IMR-90 (cell line): ENCODE data around the gene ABHD17A. TPM values are rescaled to one million over a fixed set of nuclear protein-coding genes. Genes with fewer than 3 reads are reported as not detected.

ENCODE experiments used
- ATAC-seq: fragments of 200-7000 bp; cut with Tn5 transposase; 2 replicates; pipeline ENCODE4 v1.9.1; 2020; ENCODE audit warnings: low read depth, mild to moderate bottlenecking, moderate library complexity
- BruUV-seq: library from RNA; stranded (reverse); fragments of 400-500 nt; replicated peaks from 2 replicates; lab custom pipeline; 2021; lab: Mats Ljungman, UMichigan
- CTCF ChIA-PET: fragments of 300-600 bp; formaldehyde crosslinking; extraction: SDS; loops from one replicate; lab custom pipeline; 2021; ENCODE audit warnings: antibody characterized with exemption; lab: Yijun Ruan, JAX
- POLR2A ChIA-PET: fragments of 300-600 bp; sonication (Branson Sonifier 250); formaldehyde crosslinking; loops from one replicate; lab custom pipeline; 2022; ENCODE audit warnings: antibody characterized with exemption; ENCODE audit not compliant: unreplicated experiment; lab: Charles Lee
- DNase-seq: peaks from one replicate; pipeline ENCODE4 v3.0.0; 2013
- H2AFZ ChIP-seq: replicated peaks from 2 replicates; pipeline ENCODE3; 2013; ENCODE audit warnings: low read length, mild to moderate bottlenecking; ENCODE audit not compliant: poor library complexity
- H2AK5ac ChIP-seq: 2 replicates; pipeline ENCODE4 v1.6.1; 2013; ENCODE audit warnings: low read depth, low read length, inconsistent platforms
- H2AK9ac ChIP-seq: replicated peaks from 2 replicates; pipeline ENCODE3; 2013; ENCODE audit warnings: mild to moderate bottlenecking, low read depth, low read length, moderate library complexity; ENCODE audit not compliant: poor library complexity
- H2BK120ac ChIP-seq: 2 replicates; pipeline ENCODE4 v1.6.1; 2013; ENCODE audit warnings: low read depth, low read length, inconsistent platforms
- H2BK15ac ChIP-seq: 3 replicates; pipeline ENCODE4 v1.6.1; 2013; ENCODE audit warnings: low read depth, low read length, inconsistent platforms
- H2BK20ac ChIP-seq: 2 replicates; pipeline ENCODE4 v1.6.1; 2013; ENCODE audit warnings: low read depth, mild to moderate bottlenecking, inconsistent platforms, low read length, moderate library complexity
- H2BK5ac ChIP-seq: 2 replicates; pipeline ENCODE4 v1.6.1; 2013; ENCODE audit warnings: mild to moderate bottlenecking, low read depth, low read length, inconsistent platforms; ENCODE audit not compliant: poor library complexity, severe bottlenecking
- H3K14ac ChIP-seq: replicated peaks from 2 replicates; pipeline ENCODE4 v1.6.1; 2013; ENCODE audit warnings: low read depth, low read length, inconsistent platforms
- H3K18ac ChIP-seq: 2 replicates; pipeline ENCODE4 v1.6.1; 2013; ENCODE audit warnings: low read depth, low read length, control low read depth
- H3K23ac ChIP-seq: 2 replicates; pipeline ENCODE4 v1.6.1; 2013; ENCODE audit warnings: low read depth, low read length, inconsistent platforms
- H3K27ac ChIP-seq: 2 replicates; pipeline ENCODE4 v1.5.1; 2013; ENCODE audit warnings: mild to moderate bottlenecking, control low read depth, low read length; ENCODE audit not compliant: insufficient read depth
- H3K27me3 ChIP-seq: 2 replicates; pipeline ENCODE4 v1.6.1; 2013; ENCODE audit warnings: low read length; ENCODE audit not compliant: control insufficient read depth, insufficient read depth
- H3K36me3 ChIP-seq: 2 replicates; pipeline ENCODE4 v1.6.1; 2013; ENCODE audit warnings: low read length, mixed read lengths; ENCODE audit not compliant: control insufficient read depth, insufficient read depth
- H3K4ac ChIP-seq: 2 replicates; pipeline ENCODE4 v1.6.1; 2013; ENCODE audit warnings: low read depth, low read length, inconsistent platforms
- H3K4me1 ChIP-seq: 2 replicates; pipeline ENCODE4 v1.6.1; 2013; ENCODE audit warnings: low read length, mixed read lengths; ENCODE audit not compliant: control insufficient read depth, insufficient read depth
- H3K4me2 ChIP-seq: 2 replicates; pipeline ENCODE4 v1.6.1; 2013; ENCODE audit warnings: low read depth, mild to moderate bottlenecking, control low read depth, low read length, moderate library complexity
- H3K4me3 ChIP-seq: 2 replicates; pipeline ENCODE4 v1.5.1; 2013; ENCODE audit warnings: low read depth, mild to moderate bottlenecking, control low read depth, low read length, moderate library complexity; ENCODE audit not compliant: insufficient read depth
- H3K56ac ChIP-seq: 2 replicates; pipeline ENCODE4 v1.6.1; 2013; ENCODE audit warnings: low read length, inconsistent platforms; ENCODE audit not compliant: insufficient read depth; ENCODE audit errors: extremely low read depth
- H3K79me1 ChIP-seq, 2 experiments: 2 replicates each; pipeline ENCODE4 v1.6.1; 2013; ENCODE audit warnings: low read length in 2 of 2, inconsistent platforms in 1 of 2, low read depth in 1 of 2
- H3K9ac ChIP-seq: 2 replicates; pipeline ENCODE4 v1.6.1; 2013; ENCODE audit warnings: low read depth, low read length, control low read depth
- H3K9me1 ChIP-seq: 2 replicates; pipeline ENCODE4 v1.6.1; 2013; ENCODE audit warnings: low read length, inconsistent platforms; ENCODE audit not compliant: insufficient read depth
- H3K9me3 ChIP-seq: 2 replicates; pipeline ENCODE4 v1.6.1; 2013; ENCODE audit warnings: low read length; ENCODE audit not compliant: control insufficient read depth, insufficient read depth
- H4K20me1 ChIP-seq: 2 replicates; pipeline ENCODE4 v1.6.1; 2013; ENCODE audit warnings: low read length, inconsistent platforms; ENCODE audit not compliant: insufficient read depth
- H4K5ac ChIP-seq: 2 replicates; pipeline ENCODE4 v1.6.1; 2013; ENCODE audit warnings: mild to moderate bottlenecking, low read depth, low read length, control low read depth
- H4K8ac ChIP-seq, 2 experiments: 2 replicates each; pipeline ENCODE4 v1.6.1; 2013; ENCODE audit warnings: low read depth in 2 of 2, low read length in 2 of 2, control low read depth in 1 of 2, inconsistent platforms in 1 of 2
- H4K91ac ChIP-seq: 2 replicates; pipeline ENCODE4 v1.6.1; 2013; ENCODE audit warnings: low read depth, low read length, inconsistent platforms; ENCODE audit not compliant: insufficient read depth
- CEBPB ChIP-seq: IDR thresholded peaks from 2 replicates; pipeline ENCODE4 v1.6.1; 2012; ENCODE audit warnings: low read depth, low read length, improper control_type of control experiment
- CHD1 ChIP-seq: IDR thresholded peaks from 2 replicates; pipeline ENCODE4 v1.6.1; 2012; ENCODE audit warnings: low read depth, low read length, improper control_type of control experiment
- FOS ChIP-seq: fragments of 150-350 bp; IDR thresholded peaks from 2 replicates; pipeline ENCODE4 v1.6.1; 2016; ENCODE audit warnings: low read depth, low read length
- MAFK ChIP-seq: IDR thresholded peaks from 2 replicates; pipeline ENCODE4 v1.6.1; 2012; ENCODE audit warnings: low read depth, low read length, improper control_type of control experiment
- MAZ ChIP-seq: IDR thresholded peaks from 2 replicates; pipeline ENCODE4 v1.6.1; 2012; ENCODE audit warnings: low read depth, mild to moderate bottlenecking, low read length, improper control_type of control experiment, moderate library complexity, borderline replicate concordance
- MXI1 ChIP-seq: IDR thresholded peaks from 2 replicates; pipeline ENCODE4 v1.6.1; 2012; ENCODE audit warnings: low read depth, mild to moderate bottlenecking, low read length, moderate library complexity, borderline replicate concordance
- NFE2L2 ChIP-seq: fragments of 150-350 bp; IDR thresholded peaks from 2 replicates; pipeline ENCODE4 v1.6.1; 2016; ENCODE audit warnings: low read depth, mild to moderate bottlenecking, low read length
- POLR2A ChIP-seq: IDR thresholded peaks from 2 replicates; pipeline ENCODE4 v1.6.1; 2012; ENCODE audit warnings: mild to moderate bottlenecking, low read depth, low read length
- RAD21 ChIP-seq: IDR thresholded peaks from 2 replicates; pipeline ENCODE4 v1.6.1; 2012; ENCODE audit warnings: low read length, improper control_type of control experiment
- RCOR1 ChIP-seq: IDR thresholded peaks from 2 replicates; pipeline ENCODE4 v1.6.1; 2012; ENCODE audit warnings: mild to moderate bottlenecking, low read length, improper control_type of control experiment; ENCODE audit not compliant: insufficient replicate concordance
- RFX5 ChIP-seq: IDR thresholded peaks from 2 replicates; pipeline ENCODE4 v1.8.0; 2012; ENCODE audit warnings: low read depth, mild to moderate bottlenecking, low read length, moderate library complexity
- SMC3 ChIP-seq: fragments of 150-350 bp; IDR thresholded peaks from 2 replicates; pipeline ENCODE4 v1.6.1; 2016; ENCODE audit warnings: low read depth, mild to moderate bottlenecking, antibody characterized with exemption, low read length, moderate library complexity
- WGBS, 2 experiments: methylation state at CpG; one replicate each; pipeline versions ENCODE4 v1.1.5 to v1.1.7; 2013; ENCODE audit warnings: missing lambda C conversion rate in 2 of 2; ENCODE audit not compliant: insufficient read length in 1 of 2; ENCODE audit errors: extremely low coverage in 2 of 2; 5-methylcytosine and 5-hydroxymethylcytosine counted together
- dilution Hi-C: fragments of 300-500 bp; cut with HindIII; formaldehyde crosslinking; loops from one replicate; pipeline ENCODE4 v1.14.3; 2018; ENCODE audit warnings: low sequenced_read_pairs; ENCODE audit not compliant: unreplicated experiment
- in situ Hi-C: fragments of 300-500 bp; cut with MboI; formaldehyde crosslinking; loops from 3 replicates; pipeline ENCODE4 v1.14.3; 2019; ENCODE audit warnings: low sequenced_read_pairs, inconsistent platforms, mixed read lengths
- intact Hi-C: fragments of 100-400 bp; cut with micrococcal nuclease; formaldehyde crosslinking; loops from 2 replicates; pipeline ENCODE4 v1.10.0; 2022
- polyA plus RNA-seq, 3 experiments: library from polyadenylated mRNA; depleted of rRNA; stranded (reverse); fragments of >200 nt; gene quantifications; 2 replicates each; pipeline ENCODE4 v1.2.3, GENCODE V29; 2012; ENCODE audit warnings: low replicate concordance in 1 of 3
- total RNA-seq: library from RNA; depleted of rRNA; stranded (reverse); fragments of >200 nt; gene quantifications from 2 replicates; pipeline ENCODE4 v1.2.3, GENCODE V29; 2012
- TF ChIP-seq, protein P1 (sequence below): fragments of 150-350 bp; IDR thresholded peaks from 2 replicates; pipeline ENCODE4 v1.6.1; 2017; ENCODE audit warnings: mild to moderate bottlenecking, antibody characterized with exemption, low read length, low read depth
- TF ChIP-seq, protein P2 (sequence below): conservative IDR thresholded peaks from 2 replicates; pipeline ENCODE4 v1.5.1; 2012; ENCODE audit warnings: mild to moderate bottlenecking, low read depth, low read length, improper control_type of control experiment

The ABHD17A gene
- total and polyA plus RNA-seq, 2 of the 4 experiments (the other 2 are of a cell fraction), result 37.8 to 76.2 TPM

DNA sequence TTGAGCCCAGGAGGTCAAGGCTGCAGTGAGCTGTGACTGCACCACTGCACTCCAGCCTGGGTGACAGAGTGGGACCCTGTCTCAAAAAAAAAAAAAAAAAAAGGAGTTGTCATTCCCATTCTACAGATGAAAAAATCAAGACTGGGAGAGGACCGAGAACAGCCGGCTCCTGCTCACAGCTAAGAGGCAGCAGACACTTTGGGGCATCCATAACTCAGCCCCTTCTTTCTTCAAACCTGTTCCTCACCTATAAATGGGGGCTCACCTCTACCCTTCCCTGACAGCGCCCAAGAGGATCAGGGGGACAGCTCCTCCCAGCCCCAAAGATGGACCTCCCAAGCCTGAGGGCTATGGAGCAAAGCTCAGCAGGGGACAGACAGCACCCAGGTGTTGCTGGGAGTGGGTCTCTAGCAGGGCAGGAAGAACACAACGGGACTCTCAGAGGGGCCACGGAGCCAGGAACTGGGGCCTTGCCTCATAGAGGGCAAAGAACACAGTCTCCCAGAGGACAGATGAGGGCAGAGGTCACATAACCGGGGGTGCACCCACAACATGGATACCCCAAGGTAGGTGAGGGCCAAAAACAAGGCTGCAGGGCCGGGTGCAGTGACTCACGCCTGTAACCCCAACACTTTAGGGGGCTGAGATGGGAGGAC, 18.5 kb downstream of the ABHD17A start:
- H3K9me1 ChIP-seq, result no peaks in the 10 kb centered on the region
- no peak overlapping the region for H3K56ac ChIP-seq
- in situ Hi-C loops, result no loop called here
- WGBS, 2 experiments, result 89% methylated on average over 3 of the region's 8 CpGs; no CpG with 5 or more reads in 1 of the 2 experiments
- H3K4me2 ChIP-seq, result no peak overlapping the region
- H3K4me3 ChIP-seq, result no peak overlapping the region
- no TSS peak for BruUV-seq
- H2BK15ac ChIP-seq, result no peak overlapping the region
- H4K8ac ChIP-seq, result no peak overlapping the region
- H3K27ac ChIP-seq, result no peak overlapping the region
- no peak overlapping the region for H2AFZ ChIP-seq
- no peak overlapping the region for H4K91ac ChIP-seq
- H3K9ac ChIP-seq, result no peak overlapping the region
- no peak overlapping the region for H2BK5ac ChIP-seq
- peaks cover 12 to 33% of the 10 kb centered on the region in 2 experiments for H3K79me1 ChIP-seq
- no peak overlapping the region for H2BK20ac ChIP-seq
- no peak overlapping the region for H2AK5ac ChIP-seq
- ATAC-seq, result no peak
- ChIA-PET POLR2A (no interaction called here), CTCF (no interaction called here)
- no peak overlapping the region for H3K23ac ChIP-seq
- no peaks in the 10 kb centered on the region for H3K9me3 ChIP-seq
- no peak overlapping the region for H3K18ac ChIP-seq
- intact Hi-C loops, result no loop called here
- H4K20me1 ChIP-seq, result peaks cover 14% of the 10 kb centered on the region
- H3K27me3 ChIP-seq, result no peaks in the 10 kb centered on the region
- dilution Hi-C loops, result no loop called here
- H3K36me3 ChIP-seq, result peaks cover 10% of the 10 kb centered on the region
- H2AK9ac ChIP-seq, result no peak overlapping the region
- no peak overlapping the region for H4K5ac ChIP-seq
- H3K4me1 ChIP-seq, result peaks cover 3% of the 10 kb centered on the region; the same call in 1 of the 2 replicates
- no peak for DNase-seq
- H2BK120ac ChIP-seq, result no peak overlapping the region
- TF ChIP-seq RAD21 (no peak), MXI1 (no peak), CHD1 (no peak), CEBPB (no peak), RCOR1 (no peak), FOS (no peak), MAZ (no peak), NFE2L2 (no peak), MAFK (no peak), SMC3 (no peak), POLR2A (no peak), RFX5 (no peak)
- TF ChIP-seq, protein P1, sequence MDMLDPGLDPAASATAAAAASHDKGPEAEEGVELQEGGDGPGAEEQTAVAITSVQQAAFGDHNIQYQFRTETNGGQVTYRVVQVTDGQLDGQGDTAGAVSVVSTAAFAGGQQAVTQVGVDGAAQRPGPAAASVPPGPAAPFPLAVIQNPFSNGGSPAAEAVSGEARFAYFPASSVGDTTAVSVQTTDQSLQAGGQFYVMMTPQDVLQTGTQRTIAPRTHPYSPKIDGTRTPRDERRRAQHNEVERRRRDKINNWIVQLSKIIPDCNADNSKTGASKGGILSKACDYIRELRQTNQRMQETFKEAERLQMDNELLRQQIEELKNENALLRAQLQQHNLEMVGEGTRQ, result no peak
- TF ChIP-seq, protein P2, sequence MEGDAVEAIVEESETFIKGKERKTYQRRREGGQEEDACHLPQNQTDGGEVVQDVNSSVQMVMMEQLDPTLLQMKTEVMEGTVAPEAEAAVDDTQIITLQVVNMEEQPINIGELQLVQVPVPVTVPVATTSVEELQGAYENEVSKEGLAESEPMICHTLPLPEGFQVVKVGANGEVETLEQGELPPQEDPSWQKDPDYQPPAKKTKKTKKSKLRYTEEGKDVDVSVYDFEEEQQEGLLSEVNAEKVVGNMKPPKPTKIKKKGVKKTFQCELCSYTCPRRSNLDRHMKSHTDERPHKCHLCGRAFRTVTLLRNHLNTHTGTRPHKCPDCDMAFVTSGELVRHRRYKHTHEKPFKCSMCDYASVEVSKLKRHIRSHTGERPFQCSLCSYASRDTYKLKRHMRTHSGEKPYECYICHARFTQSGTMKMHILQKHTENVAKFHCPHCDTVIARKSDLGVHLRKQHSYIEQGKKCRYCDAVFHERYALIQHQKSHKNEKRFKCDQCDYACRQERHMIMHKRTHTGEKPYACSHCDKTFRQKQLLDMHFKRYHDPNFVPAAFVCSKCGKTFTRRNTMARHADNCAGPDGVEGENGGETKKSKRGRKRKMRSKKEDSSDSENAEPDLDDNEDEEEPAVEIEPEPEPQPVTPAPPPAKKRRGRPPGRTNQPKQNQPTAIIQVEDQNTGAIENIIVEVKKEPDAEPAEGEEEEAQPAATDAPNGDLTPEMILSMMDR, result no peak
- H3K4ac ChIP-seq, result no peak overlapping the region
- H3K14ac ChIP-seq, result no peak overlapping the region
